GM13977 (cell line): ENCODE data around the gene NPPC.

ENCODE experiments used
- DNase-seq: peaks from one replicate; pipeline ENCODE4 v3.0.0; 2012; ENCODE audit warnings: low spot score
- CTCF ChIP-seq: IDR thresholded peaks from 2 replicates; pipeline ENCODE4 v1.5.1; 2012; ENCODE audit warnings: mild to moderate bottlenecking, control low read depth; ENCODE audit not compliant: insufficient read depth; ENCODE audit errors: extremely low read depth, missing control alignments
- in situ Hi-C: fragments of 300-500 bp; cut with MboI; formaldehyde crosslinking; loops from one replicate; pipeline ENCODE4 v1.12.0; 2022; ENCODE audit warnings: low sequenced_read_pairs, low pct_unique_long_range_greater_than_20kb, mixed read lengths, inconsistent platforms; ENCODE audit not compliant: unreplicated experiment

NPPC gene

GRCh38 chr2:231923951-231924888, 2.0 kb downstream of the NPPC start:
- TF ChIP-seq CTCF = no peak
- DNase-seq = no peak
- in situ Hi-C loops = no loop called here

- DNase-seq = no peak
- TF ChIP-seq CTCF = no peak
- in situ Hi-C loops = no loop called here
Observed at GRCh38 chr2:231923010-231923344, 3.2 kb downstream of the NPPC start.

- TF ChIP-seq CTCF = no peak
- in situ Hi-C loops = no loop called here
- DNase-seq = no peak
Observed at GRCh38 chr2:231922311-231923009, 3.7 kb downstream of the NPPC start.

GRCh38 chr2:231920795-231921194, 5.4 kb downstream of the NPPC start:
- in situ Hi-C loops = no loop called here
- no peak for TF ChIP-seq CTCF
- no peak for DNase-seq

GRCh38 chr2:231920366-231920765, 5.8 kb downstream of the NPPC start:
- no peak for TF ChIP-seq CTCF
- no peak for DNase-seq
- in situ Hi-C loops = no loop called here

- in situ Hi-C loops = no loop called here
- no peak for DNase-seq
Observed at GRCh38 chr2:231919341-231920035, 6.7 kb downstream of the NPPC start.

More at GRCh38 chr2:231919341-231920035, 6.7 kb downstream of the NPPC start:
- TF ChIP-seq CTCF = no peak
